ENCODE data around the gene TRPV5.

DNA sequence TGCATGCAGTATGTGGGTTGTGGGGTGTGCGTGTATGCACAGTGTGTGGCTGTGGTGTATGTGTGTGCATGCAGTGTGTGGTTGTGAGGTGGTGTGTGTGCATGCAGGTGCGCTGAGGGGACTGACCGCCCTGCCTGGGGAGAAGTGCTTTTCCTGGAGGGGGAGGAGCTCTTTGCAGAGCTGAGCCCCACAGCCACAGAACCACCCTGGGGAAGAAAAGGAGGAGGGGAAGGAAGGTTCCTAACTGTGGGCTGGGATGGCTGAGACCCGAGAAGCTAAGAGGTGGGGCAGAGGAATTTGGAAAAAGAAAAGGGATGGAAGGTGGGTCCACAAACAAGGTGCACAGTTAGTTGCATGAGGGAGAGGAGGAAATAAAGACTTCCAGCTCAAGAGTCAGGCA is at the start of gene TRPV5:
- TF ChIP-seq, protein P1, sequence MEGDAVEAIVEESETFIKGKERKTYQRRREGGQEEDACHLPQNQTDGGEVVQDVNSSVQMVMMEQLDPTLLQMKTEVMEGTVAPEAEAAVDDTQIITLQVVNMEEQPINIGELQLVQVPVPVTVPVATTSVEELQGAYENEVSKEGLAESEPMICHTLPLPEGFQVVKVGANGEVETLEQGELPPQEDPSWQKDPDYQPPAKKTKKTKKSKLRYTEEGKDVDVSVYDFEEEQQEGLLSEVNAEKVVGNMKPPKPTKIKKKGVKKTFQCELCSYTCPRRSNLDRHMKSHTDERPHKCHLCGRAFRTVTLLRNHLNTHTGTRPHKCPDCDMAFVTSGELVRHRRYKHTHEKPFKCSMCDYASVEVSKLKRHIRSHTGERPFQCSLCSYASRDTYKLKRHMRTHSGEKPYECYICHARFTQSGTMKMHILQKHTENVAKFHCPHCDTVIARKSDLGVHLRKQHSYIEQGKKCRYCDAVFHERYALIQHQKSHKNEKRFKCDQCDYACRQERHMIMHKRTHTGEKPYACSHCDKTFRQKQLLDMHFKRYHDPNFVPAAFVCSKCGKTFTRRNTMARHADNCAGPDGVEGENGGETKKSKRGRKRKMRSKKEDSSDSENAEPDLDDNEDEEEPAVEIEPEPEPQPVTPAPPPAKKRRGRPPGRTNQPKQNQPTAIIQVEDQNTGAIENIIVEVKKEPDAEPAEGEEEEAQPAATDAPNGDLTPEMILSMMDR (IDR thresholded peaks at IDR 0.05 in 4 of 5, conservative IDR thresholded peaks at IDR 0.05 in 1 of 5): no peak
- TF ChIP-seq POLR2A (IDR thresholded peaks at IDR 0.05): no peak

Measured in gastrocnemius medialis (tissue), 4 donors.